HG03442 (cell line): Measurements from ENCODE around the gene WDSUB1.

Experiments used
- ATAC-seq: cut with Tn5 transposase; IDR thresholded peaks from one replicate; pipeline ENCODE4 v1.9.1; 2021; ENCODE audit warnings: mild to moderate bottlenecking, moderate library complexity; ENCODE audit not compliant: unreplicated experiment

Gene WDSUB1

GRCh38 chr2:159225025-159226016 lies 61.2 kb downstream of the WDSUB1 start:
- no peak for ATAC-seq

- no peak for ATAC-seq
These were observed 62.3 kb downstream of the WDSUB1 start for GRCh38 chr2:159224061-159224813.

- ATAC-seq, result no peak
These were observed 67.0 kb downstream of the WDSUB1 start for GRCh38 chr2:159219394-159219998.

GRCh38 chr2:159218389-159218788 lies 68.1 kb downstream of the WDSUB1 start:
- no peak for ATAC-seq

- ATAC-seq, result no peak
These were observed 68.8 kb downstream of the WDSUB1 start for GRCh38 chr2:159217676-159218075.

- no peak for ATAC-seq
These were observed 71.4 kb downstream of the WDSUB1 start for GRCh38 chr2:159215116-159215515.

- no peak for ATAC-seq
These were observed 72.1 kb downstream of the WDSUB1 start for GRCh38 chr2:159214325-159214865.

- ATAC-seq, result no peak
These were observed 73.2 kb downstream of the WDSUB1 start for GRCh38 chr2:159213296-159213695.

GRCh38 chr2:159211447-159212396 lies 74.8 kb downstream of the WDSUB1 start:
- ATAC-seq, result no peak

- peak; percentile 71 for ATAC-seq
These were observed 76.9 kb downstream of the WDSUB1 start for GRCh38 chr2:159209341-159210306.

GRCh38 chr2:159208438-159208837 lies 78.1 kb downstream of the WDSUB1 start:
- no peak for ATAC-seq

GRCh38 chr2:159206736-159207380 lies 79.6 kb downstream of the WDSUB1 start:
- ATAC-seq, result no peak

GRCh38 chr2:159204381-159205144 lies 81.9 kb downstream of the WDSUB1 start:
- no peak for ATAC-seq

- no peak for ATAC-seq
These were observed 83.9 kb downstream of the WDSUB1 start for GRCh38 chr2:159202568-159203071.

GRCh38 chr2:159201360-159202063 lies 85.0 kb downstream of the WDSUB1 start:
- peak; percentile 99 for ATAC-seq

- ATAC-seq, result no peak
These were observed 86.0 kb downstream of the WDSUB1 start for GRCh38 chr2:159200498-159200897.
